Measurements from ENCODE around the gene CAPRIN1.

DNA sequence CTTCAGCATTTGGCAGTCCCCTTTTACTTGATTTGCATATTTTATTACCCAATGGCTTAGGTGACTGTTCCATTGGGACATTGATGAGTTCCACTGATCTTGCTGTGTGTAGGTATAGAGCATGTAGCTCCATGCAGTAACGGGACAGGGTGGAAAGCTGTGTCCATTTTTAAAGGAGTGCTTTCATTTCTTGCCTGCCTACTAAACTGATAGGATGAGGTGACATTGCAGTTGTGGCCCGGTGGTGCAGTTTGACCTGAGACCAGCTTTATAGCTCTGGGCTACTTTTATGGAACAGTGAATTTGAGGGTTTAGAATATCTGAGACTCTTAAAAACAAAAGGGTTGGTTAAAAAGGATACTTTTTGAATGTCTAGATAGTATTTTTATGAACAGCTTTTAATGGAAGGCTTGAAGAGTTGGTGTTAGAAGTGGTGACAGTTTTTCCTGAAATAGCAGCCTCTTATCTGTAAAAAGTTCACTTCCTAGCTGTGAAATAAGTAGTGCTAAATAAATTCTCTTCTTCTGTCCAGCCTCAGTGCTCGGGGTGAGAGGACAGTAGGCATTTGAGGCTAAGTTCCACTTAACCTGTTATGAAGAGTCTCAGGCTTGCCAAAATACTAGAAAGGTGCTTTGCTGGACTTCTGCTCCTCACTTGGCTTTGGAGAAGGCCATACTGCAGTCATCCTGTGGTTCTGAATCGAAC lies 80.9 kb downstream of the CAPRIN1 start:
- TF ChIP-seq CTCF (IDR thresholded peaks at IDR 0.05 in 8 of 11, conservative IDR thresholded peaks at IDR 0.05 in 3 of 11) (no peak), POLR2AphosphoS5 (IDR thresholded peaks at IDR 0.05) (no peak), POLR2A (IDR thresholded peaks at IDR 0.05) (no peak)
